GM12801 (cell line): ENCODE data around the gene CELF5.

Source experiments
- CTCF ChIP-seq: IDR thresholded peaks from one replicate; pipeline ENCODE4 v1.5.1; 2011; ENCODE audit warnings: control low read depth; ENCODE audit not compliant: insufficient read length; ENCODE audit errors: extremely low read depth

The CELF5 gene

DNA sequence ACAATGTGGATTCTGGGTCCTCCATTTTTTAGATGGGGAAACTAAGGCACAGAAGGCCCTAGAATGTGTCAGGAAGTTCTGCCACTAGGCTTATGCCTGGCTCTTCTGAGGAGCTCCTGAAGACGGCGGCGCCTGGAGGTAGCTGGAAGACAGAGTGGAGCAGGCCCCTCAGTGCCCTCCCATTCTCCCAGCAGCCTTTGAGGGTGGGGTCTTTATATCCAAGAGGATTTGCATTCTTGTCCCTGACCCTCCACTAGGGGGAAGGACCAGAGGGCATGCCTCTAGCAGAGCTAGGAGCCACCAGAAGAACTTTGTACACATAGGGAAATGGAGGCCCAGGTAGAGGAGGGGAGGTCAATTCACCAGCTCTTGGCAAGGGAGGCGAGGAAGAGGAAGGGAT is 9.4 kb downstream of the CELF5 start:
- no peak for TF ChIP-seq CTCF

DNA sequence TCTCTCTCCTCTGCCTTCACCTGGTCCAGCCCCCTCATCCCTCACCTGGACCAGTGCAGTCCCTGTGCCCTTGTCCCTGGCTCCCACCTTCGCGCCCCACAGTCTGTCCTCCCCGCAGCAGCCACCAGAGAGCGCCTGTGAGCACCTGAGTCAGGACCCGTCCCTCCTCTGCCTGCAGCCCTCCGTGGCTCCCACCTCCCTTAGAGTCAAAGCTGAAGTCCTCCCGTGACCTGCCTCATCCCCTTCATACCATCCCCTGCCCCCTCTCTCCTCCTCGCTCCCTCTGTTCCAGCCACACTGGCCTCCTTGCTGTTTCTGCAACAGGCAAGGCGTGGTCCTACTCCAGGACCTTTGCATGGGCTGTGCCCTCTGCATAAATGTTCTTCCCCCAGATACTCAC is 10.3 kb downstream of the CELF5 start:
- no peak for TF ChIP-seq CTCF

GRCh38 chr19:3236272-3236671 is 11.8 kb downstream of the CELF5 start:
- TF ChIP-seq CTCF = no peak

DNA sequence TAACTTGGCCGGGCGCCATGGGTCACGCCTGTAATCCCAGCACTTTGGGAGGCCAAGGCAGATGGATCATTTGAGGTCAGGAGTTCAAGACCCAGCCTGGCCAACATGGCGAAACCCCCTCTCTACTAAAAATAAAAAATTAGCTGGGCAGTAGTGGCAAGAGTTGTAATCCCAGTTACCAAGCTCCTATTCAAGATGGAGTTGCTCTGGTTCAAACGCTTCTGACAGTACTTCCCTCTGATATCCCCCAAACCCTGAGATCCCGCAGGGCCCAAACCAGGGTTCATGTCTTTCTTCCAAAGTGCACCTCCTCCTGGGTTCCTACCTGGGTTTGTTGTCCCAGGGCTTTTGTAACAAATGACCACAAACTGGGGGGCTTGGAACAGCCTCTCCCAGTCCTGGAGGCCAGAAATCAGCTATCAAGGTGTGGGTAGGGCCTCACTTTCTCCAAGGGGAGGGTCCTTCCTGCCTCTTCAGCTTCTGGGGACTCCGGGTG is 13.7 kb downstream of the CELF5 start:
- no peak for TF ChIP-seq CTCF

DNA sequence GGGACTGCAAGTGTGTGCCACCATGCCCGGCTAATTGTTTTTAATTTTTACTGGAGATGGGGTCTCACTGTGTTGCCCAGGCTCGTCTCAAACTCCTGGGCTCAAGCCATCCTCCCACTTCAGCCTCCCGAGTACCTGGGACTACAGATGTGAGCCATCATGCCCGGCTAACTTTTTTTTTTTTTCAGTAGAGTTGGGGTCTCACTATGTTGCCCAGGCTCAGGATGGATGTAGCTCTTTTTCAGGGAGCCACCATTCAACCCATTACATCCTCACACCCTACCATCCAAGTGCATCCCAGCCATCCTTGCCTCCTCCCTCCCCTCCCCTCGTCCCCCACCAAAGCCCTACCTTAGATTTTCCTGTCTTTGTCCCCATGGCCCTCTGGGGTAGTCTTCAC is 14.9 kb downstream of the CELF5 start:
- TF ChIP-seq CTCF = no peak

DNA sequence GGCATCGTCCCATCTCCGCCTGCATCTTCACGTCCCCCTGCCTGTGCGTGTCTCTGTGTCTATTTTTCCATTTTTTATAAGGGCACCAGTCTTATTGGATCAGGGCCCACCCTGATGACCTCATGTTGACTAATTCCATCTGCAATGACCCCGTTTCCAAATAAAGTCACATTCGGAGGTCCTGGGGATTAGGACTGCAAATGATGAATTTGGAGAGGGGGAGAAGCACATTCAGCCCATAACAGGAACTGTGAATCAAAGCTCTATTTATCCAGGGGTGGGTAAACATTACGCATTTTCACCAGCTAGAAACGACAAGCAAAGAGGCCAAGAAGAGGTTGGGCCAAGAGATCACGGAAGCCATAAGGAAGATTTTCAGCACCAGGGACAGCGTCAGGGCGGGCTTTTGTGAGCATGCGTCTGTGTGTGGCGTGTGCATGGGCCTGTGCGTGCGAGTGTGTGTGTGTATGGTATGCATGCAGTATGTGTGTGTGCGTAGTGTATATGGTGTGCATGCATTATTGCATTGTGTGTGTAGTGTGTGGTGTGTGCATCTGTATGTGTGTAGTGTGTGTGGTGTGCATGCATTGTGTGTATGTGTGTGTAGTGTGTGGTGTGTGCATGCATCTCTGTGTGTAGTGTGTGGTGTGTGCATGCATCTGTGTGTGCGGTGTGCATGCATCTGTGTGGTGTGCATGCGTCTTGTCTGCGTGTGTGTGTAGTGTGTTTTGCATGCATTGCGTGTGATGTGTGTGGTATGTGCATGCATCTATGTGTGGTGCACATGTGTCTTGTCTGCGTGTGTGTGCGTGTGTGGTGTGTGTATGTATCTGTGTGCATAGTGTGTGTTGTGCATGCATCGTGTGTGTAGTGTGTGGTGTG is 19.6 kb downstream of the CELF5 start:
- TF ChIP-seq CTCF = no peak

DNA sequence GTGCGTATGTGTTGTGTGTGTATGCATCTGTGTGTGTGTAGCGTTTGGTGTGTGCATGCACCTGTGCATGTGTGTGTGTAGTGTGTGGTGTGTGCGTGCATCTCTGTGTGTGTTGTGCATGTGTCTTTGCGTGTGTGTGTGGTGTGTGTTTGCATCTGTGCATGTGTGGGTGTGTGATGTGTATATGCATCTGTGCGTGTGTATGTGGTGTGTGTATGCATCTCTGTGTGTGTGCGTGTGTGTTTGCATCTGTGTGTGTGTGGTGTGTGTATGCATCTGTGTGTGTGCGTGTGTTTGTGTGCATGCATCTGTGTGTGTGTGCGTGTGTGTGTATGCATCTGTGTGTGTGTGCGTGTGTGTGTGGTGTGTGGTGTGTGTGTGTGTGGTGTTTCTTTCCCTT is 20.6 kb downstream of the CELF5 start:
- TF ChIP-seq CTCF = no peak
